PFSK-1 (cell line): ENCODE data around the gene ARHGAP8.

Experiments
- FOXP2 ChIP-seq: optimal IDR thresholded peaks from 2 replicates; pipeline ENCODE3; 2011; ENCODE audit warnings: borderline replicate concordance, control low read depth, inconsistent platforms; ENCODE audit not compliant: insufficient read depth; ENCODE audit errors: extremely low read length, extremely low read depth
- POLR2AphosphoS5 ChIP-seq: IDR thresholded peaks from 2 replicates; pipeline ENCODE4 v1.6.1; 2012; ENCODE audit warnings: low read depth, mild to moderate bottlenecking, control low read depth, low read length, moderate library complexity
- SIN3A ChIP-seq: IDR thresholded peaks from 2 replicates; pipeline ENCODE4 v1.6.1; 2012; ENCODE audit warnings: mild to moderate bottlenecking, low read length, moderate library complexity, borderline replicate concordance; ENCODE audit not compliant: insufficient read depth
- TAF1 ChIP-seq: IDR thresholded peaks from 2 replicates; pipeline ENCODE4 v1.6.1; 2012; ENCODE audit warnings: low read length, control low read depth, borderline replicate concordance; ENCODE audit not compliant: insufficient read depth
- TF ChIP-seq, protein P1 (sequence below), 2 experiments: IDR thresholded peaks; 2 replicates each; pipeline versions ENCODE4 v1.6.1 to v1.8.0; 2011 to 2012; ENCODE audit warnings: low read depth in 2 of 2, low read length in 2 of 2, control low read depth in 1 of 2, inconsistent platforms in 1 of 2, mild to moderate bottlenecking in 1 of 2, moderate library complexity in 1 of 2; ENCODE audit not compliant: insufficient read depth in 1 of 2

Gene ARHGAP8

DNA sequence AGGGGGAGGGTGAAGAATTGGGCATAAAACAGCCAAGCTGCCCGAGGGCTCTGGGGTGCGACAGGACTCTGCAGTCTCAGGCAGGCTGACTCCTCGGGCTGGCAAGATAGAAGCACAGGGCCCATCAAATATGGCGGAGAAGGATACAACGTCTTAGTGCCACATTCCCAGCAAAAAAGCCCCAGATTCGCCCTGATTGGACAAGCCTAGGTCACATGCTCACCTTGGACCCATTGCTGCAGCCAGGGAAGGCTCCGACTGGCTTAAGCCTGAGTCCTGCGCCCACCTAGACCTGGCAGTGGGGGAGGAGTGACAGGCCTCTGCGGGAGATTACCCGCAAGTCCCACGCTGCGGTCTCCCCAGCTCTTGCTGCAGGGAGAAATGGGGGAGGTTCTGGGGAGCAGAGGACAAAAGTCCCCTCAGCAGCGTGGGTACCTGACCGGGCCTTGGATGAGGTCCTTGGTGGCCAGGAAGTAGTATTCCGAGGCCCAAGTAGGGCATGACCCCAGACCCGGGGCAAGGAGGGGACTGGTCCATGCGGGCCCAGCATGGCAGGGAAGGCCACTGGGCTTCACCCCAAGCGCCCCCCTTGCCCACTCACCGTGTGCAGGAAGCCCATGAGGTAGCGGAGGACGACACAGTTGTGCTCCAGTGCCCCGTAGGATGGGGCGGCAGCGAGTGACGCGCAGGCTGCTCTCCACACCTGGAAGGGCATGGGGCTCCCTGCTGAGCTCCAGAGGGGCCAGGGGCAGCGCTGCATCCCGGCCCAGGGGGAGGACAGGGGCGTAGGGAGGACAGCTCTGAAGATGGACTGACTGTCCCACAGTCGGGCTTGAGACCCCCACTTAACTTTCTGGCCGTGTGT is 113.0 kb downstream of the ARHGAP8 start:
- TF ChIP-seq SIN3A, result no peak
- TF ChIP-seq POLR2AphosphoS5, result no peak
- no peak for TF ChIP-seq FOXP2
- TF ChIP-seq, protein P1, sequence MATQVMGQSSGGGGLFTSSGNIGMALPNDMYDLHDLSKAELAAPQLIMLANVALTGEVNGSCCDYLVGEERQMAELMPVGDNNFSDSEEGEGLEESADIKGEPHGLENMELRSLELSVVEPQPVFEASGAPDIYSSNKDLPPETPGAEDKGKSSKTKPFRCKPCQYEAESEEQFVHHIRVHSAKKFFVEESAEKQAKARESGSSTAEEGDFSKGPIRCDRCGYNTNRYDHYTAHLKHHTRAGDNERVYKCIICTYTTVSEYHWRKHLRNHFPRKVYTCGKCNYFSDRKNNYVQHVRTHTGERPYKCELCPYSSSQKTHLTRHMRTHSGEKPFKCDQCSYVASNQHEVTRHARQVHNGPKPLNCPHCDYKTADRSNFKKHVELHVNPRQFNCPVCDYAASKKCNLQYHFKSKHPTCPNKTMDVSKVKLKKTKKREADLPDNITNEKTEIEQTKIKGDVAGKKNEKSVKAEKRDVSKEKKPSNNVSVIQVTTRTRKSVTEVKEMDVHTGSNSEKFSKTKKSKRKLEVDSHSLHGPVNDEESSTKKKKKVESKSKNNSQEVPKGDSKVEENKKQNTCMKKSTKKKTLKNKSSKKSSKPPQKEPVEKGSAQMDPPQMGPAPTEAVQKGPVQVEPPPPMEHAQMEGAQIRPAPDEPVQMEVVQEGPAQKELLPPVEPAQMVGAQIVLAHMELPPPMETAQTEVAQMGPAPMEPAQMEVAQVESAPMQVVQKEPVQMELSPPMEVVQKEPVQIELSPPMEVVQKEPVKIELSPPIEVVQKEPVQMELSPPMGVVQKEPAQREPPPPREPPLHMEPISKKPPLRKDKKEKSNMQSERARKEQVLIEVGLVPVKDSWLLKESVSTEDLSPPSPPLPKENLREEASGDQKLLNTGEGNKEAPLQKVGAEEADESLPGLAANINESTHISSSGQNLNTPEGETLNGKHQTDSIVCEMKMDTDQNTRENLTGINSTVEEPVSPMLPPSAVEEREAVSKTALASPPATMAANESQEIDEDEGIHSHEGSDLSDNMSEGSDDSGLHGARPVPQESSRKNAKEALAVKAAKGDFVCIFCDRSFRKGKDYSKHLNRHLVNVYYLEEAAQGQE (IDR thresholded peaks at IDR 0.05; ENCODE audit: insufficient read depth in 1 of 2, low read depth in 2 of 2, low read length in 2 of 2), result no peak
- no peak for TF ChIP-seq TAF1

DNA sequence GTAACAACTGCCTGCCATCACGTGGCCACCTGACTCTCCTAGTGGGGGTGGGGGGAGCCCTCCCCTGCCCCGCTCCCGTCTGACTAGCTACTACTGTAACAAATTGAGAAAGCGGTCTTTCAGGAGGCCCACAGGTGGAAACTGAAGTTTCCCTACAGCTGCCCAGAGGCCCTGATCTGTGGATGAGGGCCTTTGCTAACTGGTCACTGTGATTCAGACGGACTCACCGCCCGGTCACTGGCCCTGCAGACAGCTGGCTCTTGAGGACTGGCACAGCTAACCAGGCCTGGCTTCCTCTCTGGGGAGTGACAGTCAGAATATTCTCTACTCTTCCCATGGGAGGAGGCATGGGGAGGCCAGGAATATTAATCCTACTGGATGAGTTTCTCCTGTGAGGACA is 116.8 kb downstream of the ARHGAP8 start:
- TF ChIP-seq, protein P1 (IDR thresholded peaks at IDR 0.05; ENCODE audit: insufficient read depth in 1 of 2, low read depth in 2 of 2, low read length in 2 of 2), result no peak
- no peak for TF ChIP-seq FOXP2
- TF ChIP-seq POLR2AphosphoS5, result no peak
- TF ChIP-seq SIN3A, result no peak
- no peak for TF ChIP-seq TAF1

DNA sequence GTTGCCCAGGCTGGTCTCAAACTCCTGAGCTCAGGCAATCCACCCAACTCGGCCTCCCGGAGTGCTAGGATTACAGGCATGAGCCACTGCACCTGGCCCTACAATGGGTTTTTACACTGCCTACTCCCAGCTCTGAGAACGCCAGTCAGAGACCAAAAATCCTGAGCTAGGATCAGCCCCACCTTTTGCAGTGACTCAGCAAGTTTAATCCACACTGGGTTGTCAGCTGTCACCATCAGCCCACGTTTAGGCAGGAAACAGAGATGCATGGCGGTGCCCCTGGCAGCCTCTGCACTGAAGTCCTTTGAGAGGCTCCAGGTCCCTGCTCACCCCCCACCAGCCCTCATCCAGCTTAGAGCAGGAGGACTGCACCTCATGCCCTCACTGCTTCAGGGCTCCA is 117.6 kb downstream of the ARHGAP8 start:
- TF ChIP-seq FOXP2 (no peak), SIN3A (no peak), POLR2AphosphoS5 (no peak), TAF1 (no peak)
- TF ChIP-seq, protein P1 (IDR thresholded peaks at IDR 0.05; ENCODE audit: insufficient read depth in 1 of 2, low read depth in 2 of 2, low read length in 2 of 2), result no peak

DNA sequence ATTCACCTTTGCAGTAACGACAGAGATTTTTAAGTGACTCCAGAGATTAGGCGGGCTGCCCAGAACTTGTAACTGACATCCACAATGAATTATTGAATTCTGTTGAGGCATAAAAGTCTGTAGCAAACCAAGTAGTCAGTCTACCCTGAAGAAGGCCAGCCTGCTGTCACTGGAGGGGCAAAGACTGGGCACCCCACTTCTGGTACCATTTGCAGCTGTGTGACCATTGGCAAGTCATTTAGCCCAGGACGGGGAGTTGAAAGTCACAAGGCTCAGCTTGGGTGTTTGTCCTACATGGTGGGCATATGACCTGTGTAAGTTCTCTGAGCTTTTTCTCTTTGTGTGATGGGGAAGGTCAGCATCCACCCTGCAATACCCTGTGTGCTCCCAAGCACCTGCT is 119.4 kb downstream of the ARHGAP8 start:
- no peak for TF ChIP-seq POLR2AphosphoS5
- TF ChIP-seq FOXP2, result no peak
- TF ChIP-seq TAF1, result no peak
- TF ChIP-seq, protein P1 (IDR thresholded peaks at IDR 0.05; ENCODE audit: insufficient read depth in 1 of 2, low read depth in 2 of 2, low read length in 2 of 2), result no peak
- no peak for TF ChIP-seq SIN3A

DNA sequence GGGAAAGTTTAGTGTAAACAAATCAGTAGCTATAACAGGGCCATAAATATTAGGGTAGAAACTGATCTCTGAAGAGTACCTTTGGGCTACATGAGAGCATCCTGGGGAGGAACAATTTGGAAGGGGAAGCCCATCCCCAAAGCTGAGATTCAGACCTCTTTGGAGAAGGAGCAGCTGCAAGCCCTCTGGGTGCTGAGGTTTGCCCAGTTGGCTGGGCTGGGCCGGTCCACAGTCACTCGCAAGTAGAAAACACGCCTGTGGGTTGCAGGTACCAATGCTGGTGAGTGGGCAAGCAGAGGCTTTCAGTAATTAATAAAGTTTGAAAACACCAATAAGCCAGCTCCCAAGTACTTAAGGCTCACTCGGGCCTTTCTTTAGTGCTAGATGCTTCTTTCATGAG is 124.5 kb downstream of the ARHGAP8 start:
- TF ChIP-seq TAF1 (no peak), SIN3A (no peak), POLR2AphosphoS5 (no peak)
- TF ChIP-seq, protein P1 (IDR thresholded peaks at IDR 0.05; ENCODE audit: insufficient read depth in 1 of 2, low read depth in 2 of 2, low read length in 2 of 2), result no peak
